LNCaP clone FGC (cell line): ENCODE results near the gene SEPTIN8.

ENCODE experiments used
- DNase-seq: peaks from one replicate; pipeline ENCODE4 v3.0.0-alpha.2; 2011; ENCODE audit warnings: low read depth
- H3K4me3 ChIP-seq: 2 replicates; pipeline ENCODE4 v1.5.1; 2011; ENCODE audit warnings: mild to moderate bottlenecking, low read depth, low read length, control low read depth
- TF ChIP-seq, protein P1 (sequence below): IDR thresholded peaks from 2 replicates; pipeline ENCODE4 v1.5.1; 2012; ENCODE audit warnings: mild to moderate bottlenecking; ENCODE audit not compliant: control insufficient read depth, insufficient read depth; ENCODE audit errors: extremely low read depth

Gene SEPTIN8

GRCh38 chr5:132704875-132705274 is 72.2 kb downstream of the SEPTIN8 start:
- no peak overlapping the region for H3K4me3 ChIP-seq
- DNase-seq: no peak
- TF ChIP-seq, protein P1, sequence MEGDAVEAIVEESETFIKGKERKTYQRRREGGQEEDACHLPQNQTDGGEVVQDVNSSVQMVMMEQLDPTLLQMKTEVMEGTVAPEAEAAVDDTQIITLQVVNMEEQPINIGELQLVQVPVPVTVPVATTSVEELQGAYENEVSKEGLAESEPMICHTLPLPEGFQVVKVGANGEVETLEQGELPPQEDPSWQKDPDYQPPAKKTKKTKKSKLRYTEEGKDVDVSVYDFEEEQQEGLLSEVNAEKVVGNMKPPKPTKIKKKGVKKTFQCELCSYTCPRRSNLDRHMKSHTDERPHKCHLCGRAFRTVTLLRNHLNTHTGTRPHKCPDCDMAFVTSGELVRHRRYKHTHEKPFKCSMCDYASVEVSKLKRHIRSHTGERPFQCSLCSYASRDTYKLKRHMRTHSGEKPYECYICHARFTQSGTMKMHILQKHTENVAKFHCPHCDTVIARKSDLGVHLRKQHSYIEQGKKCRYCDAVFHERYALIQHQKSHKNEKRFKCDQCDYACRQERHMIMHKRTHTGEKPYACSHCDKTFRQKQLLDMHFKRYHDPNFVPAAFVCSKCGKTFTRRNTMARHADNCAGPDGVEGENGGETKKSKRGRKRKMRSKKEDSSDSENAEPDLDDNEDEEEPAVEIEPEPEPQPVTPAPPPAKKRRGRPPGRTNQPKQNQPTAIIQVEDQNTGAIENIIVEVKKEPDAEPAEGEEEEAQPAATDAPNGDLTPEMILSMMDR: no peak
